Measurements from ENCODE around the gene BMP8B.

Gene BMP8B

GRCh38 chr1:39717809-39718208 is 70.9 kb downstream of the BMP8B start:
- no peak for DNase-seq

- DNase-seq: no peak
Measured at GRCh38 chr1:39713557-39713956, 75.1 kb downstream of the BMP8B start.

- DNase-seq: no peak
Measured at GRCh38 chr1:39711966-39712340, 76.7 kb downstream of the BMP8B start.

- no peak for DNase-seq
Measured at GRCh38 chr1:39711104-39711965, 77.3 kb downstream of the BMP8B start.

GRCh38 chr1:39707506-39707905 is 81.2 kb downstream of the BMP8B start:
- no peak for DNase-seq
